HepG2 (cell line): ENCODE results near the gene LYRM4. TPM values are rescaled to one million over a fixed set of nuclear protein-coding genes. Genes with fewer than 3 reads are reported as not detected.

Source experiments
- HNRNPUL1 ChIP-seq: fragments of 200-400 bp; formaldehyde crosslinking; IDR thresholded peaks from 2 replicates; pipeline ENCODE4 v1.6.1; 2017; ENCODE audit warnings: low read depth, mild to moderate bottlenecking, low read length, moderate library complexity
- KLF6 ChIP-seq: IDR thresholded peaks from 2 replicates; pipeline ENCODE4 v1.8.0; 2016; ENCODE audit warnings: missing biosample characterization, missing genetic modification reagents
- MAFF ChIP-seq: IDR thresholded peaks from 2 replicates; pipeline ENCODE4 v1.6.1; 2011; ENCODE audit warnings: low read depth, low read length, improper control_type of control experiment
- MED13 ChIP-seq: sonication (generic); formaldehyde crosslinking; IDR thresholded peaks from 2 replicates; pipeline ENCODE4 v1.5.0; 2020; ENCODE audit warnings: missing genetic modification reagents
- NR1H2 ChIP-seq: sonication (generic); formaldehyde crosslinking; IDR thresholded peaks from 2 replicates; pipeline ENCODE4 v1.8.1; 2022; ENCODE audit warnings: low read depth, missing genetic modification reagents, borderline replicate concordance
- RBM39 ChIP-seq: fragments of 200-400 bp; formaldehyde crosslinking; IDR thresholded peaks from one replicate; pipeline ENCODE4 v1.6.1; 2018; ENCODE audit warnings: antibody characterized with exemption, mild to moderate bottlenecking, low read depth, low read length; ENCODE audit not compliant: poor library complexity, severe bottlenecking
- TARDBP ChIP-seq: sonication (generic); formaldehyde crosslinking; IDR thresholded peaks from 2 replicates; pipeline ENCODE4 v1.8.0; 2022; ENCODE audit warnings: mild to moderate bottlenecking, missing genetic modification reagents
- TCF7 ChIP-seq: sonication (generic); IDR thresholded peaks from 2 replicates; pipeline ENCODE4 v1.6.1; 2016; ENCODE audit warnings: antibody characterized with exemption, low read depth
- TFDP2 ChIP-seq: sonication (generic); formaldehyde crosslinking; IDR thresholded peaks from 2 replicates; pipeline ENCODE4 v1.4.0; 2020; ENCODE audit warnings: missing genetic modification reagents
- TRIM22 ChIP-seq: fragments of 450-650 bp; IDR thresholded peaks from 2 replicates; pipeline ENCODE4 v1.6.1; 2017
- YEATS4 ChIP-seq: sonication (generic); formaldehyde crosslinking; IDR thresholded peaks from 2 replicates; pipeline ENCODE4 v1.4.0; 2020; ENCODE audit warnings: missing genetic modification reagents, borderline replicate concordance
- ZGPAT ChIP-seq: IDR thresholded peaks from 2 replicates; pipeline ENCODE4 v1.6.1; 2016; ENCODE audit warnings: mild to moderate bottlenecking
- ZNF382 ChIP-seq: sonication (generic); formaldehyde crosslinking; IDR thresholded peaks from 2 replicates; pipeline ENCODE4 v1.5.0; 2020; ENCODE audit warnings: missing genetic modification reagents, mild to moderate bottlenecking, borderline replicate concordance
- ZNF383 ChIP-seq: sonication (generic); formaldehyde crosslinking; IDR thresholded peaks from 2 replicates; pipeline ENCODE4 v1.4.0; 2020; ENCODE audit warnings: missing genetic modification reagents, mild to moderate bottlenecking, borderline replicate concordance
- polyA plus RNA-seq, 8 experiments: library from polyadenylated mRNA; depleted of rRNA in 3 of 8; stranded (reverse) in 7 of 8; unstranded in 1 of 8; fragments of >200 nt; fragmentation: Illumina TruSeq in 4 of 8; extraction: Trizol in 4 of 8; gene quantifications; 2 replicates each; pipeline versions ENCODE4 v1.2.1 to v1.2.3, GENCODE V29; 2011 to 2016; ENCODE audit warnings: low read depth in 4 of 8, missing spikeins in 1 of 8, mixed read lengths in 1 of 8; ENCODE audit not compliant: insufficient read depth in 1 of 8
- total RNA-seq, 5 experiments: library from RNA; depleted of rRNA; stranded (reverse); fragments of >200 nt; fragmentation: Illumina TruSeq; extraction: Trizol; gene quantifications; 2 replicates each; pipeline ENCODE4 v1.2.3, GENCODE V29; 2016; ENCODE audit warnings: low read depth in 1 of 5
- TF ChIP-seq, protein P1 (sequence below): sonication (generic); formaldehyde crosslinking; IDR thresholded peaks from one replicate; pipeline ENCODE4 v1.5.1; 2020; ENCODE audit warnings: mild to moderate bottlenecking, missing genetic modification reagents; ENCODE audit errors: not compliant biosample characterization
- TF ChIP-seq, protein P2 (sequence below): sonication (generic); formaldehyde crosslinking; IDR thresholded peaks from 2 replicates; pipeline ENCODE4 v1.8.1; 2023; ENCODE audit warnings: missing genetic modification reagents, inconsistent platforms, borderline replicate concordance

LYRM4 gene
- total and polyA plus RNA-seq, 2 of the 13 experiments (the other 11 are each of a cell fraction or from before 2014, with no cell fraction given) = 64.6 to 67.5 TPM

- no peak for TF ChIP-seq RBM39
- no peak for TF ChIP-seq ZNF383
- no peak for TF ChIP-seq TRIM22
- TF ChIP-seq TFDP2 (CRISPR knock-in tag) = peak; percentile 64
- TF ChIP-seq TARDBP (CRISPR knock-in tag) = peak; percentile 100
- TF ChIP-seq, protein P1, sequence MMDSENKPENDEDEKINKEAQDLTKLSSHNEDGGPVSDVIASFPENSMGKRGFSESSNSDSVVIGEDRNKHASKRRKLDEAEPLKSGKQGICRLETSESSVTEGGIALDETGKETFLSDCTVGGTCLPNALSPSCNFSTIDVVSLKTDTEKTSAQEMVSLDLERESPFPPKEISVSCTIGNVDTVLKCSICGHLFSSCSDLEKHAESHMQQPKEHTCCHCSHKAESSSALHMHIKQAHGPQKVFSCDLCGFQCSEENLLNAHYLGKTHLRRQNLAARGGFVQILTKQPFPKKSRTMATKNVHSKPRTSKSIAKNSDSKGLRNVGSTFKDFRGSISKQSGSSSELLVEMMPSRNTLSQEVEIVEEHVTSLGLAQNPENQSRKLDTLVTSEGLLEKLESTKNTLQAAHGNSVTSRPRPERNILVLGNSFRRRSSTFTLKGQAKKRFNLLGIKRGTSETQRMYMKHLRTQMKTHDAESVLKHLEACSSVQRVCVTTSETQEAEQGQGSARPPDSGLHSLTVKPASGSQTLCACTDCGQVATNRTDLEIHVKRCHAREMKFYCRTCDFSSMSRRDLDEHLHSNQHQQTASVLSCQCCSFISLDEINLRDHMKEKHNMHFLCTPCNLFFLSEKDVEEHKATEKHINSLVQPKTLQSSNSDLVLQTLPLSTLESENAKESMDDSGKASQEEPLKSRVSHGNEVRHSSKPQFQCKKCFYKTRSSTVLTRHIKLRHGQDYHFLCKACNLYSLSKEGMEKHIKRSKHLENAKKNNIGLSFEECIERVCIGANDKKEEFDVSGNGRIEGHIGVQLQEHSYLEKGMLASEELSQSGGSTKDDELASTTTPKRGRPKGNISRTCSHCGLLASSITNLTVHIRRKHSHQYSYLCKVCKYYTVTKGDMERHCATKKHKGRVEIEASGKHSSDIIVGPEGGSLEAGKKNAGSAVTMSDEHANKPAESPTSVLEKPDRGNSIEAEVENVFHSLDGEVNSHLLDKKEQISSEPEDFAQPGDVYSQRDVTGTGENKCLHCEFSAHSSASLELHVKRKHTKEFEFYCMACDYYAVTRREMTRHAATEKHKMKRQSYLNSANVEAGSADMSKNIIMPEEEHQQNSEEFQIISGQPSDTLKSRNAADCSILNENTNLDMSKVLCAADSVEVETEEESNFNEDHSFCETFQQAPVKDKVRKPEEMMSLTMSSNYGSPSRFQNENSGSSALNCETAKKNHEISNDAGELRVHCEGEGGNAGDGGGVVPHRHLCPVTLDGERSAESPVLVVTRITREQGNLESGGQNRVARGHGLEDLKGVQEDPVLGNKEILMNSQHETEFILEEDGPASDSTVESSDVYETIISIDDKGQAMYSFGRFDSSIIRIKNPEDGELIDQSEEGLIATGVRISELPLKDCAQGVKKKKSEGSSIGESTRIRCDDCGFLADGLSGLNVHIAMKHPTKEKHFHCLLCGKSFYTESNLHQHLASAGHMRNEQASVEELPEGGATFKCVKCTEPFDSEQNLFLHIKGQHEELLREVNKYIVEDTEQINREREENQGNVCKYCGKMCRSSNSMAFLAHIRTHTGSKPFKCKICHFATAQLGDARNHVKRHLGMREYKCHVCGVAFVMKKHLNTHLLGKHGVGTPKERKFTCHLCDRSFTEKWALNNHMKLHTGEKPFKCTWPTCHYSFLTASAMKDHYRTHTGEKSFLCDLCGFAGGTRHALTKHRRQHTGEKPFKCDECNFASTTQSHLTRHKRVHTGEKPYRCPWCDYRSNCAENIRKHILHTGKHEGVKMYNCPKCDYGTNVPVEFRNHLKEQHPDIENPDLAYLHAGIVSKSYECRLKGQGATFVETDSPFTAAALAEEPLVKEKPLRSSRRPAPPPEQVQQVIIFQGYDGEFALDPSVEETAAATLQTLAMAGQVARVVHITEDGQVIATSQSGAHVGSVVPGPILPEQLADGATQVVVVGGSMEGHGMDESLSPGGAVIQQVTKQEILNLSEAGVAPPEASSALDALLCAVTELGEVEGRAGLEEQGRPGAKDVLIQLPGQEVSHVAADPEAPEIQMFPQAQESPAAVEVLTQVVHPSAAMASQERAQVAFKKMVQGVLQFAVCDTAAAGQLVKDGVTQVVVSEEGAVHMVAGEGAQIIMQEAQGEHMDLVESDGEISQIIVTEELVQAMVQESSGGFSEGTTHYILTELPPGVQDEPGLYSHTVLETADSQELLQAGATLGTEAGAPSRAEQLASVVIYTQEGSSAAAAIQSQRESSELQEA (CRISPR knock-in tag) = peak; percentile 58
- TF ChIP-seq TCF7 = peak; percentile 93
- TF ChIP-seq ZNF382 (CRISPR knock-in tag) = no peak
- TF ChIP-seq MAFF = no peak
- TF ChIP-seq ZGPAT (CRISPR knock-in tag) = peak; percentile 100
- TF ChIP-seq NR1H2 (CRISPR knock-in tag) = no peak
- TF ChIP-seq KLF6 (CRISPR knock-in tag) = no peak
- TF ChIP-seq, protein P2, sequence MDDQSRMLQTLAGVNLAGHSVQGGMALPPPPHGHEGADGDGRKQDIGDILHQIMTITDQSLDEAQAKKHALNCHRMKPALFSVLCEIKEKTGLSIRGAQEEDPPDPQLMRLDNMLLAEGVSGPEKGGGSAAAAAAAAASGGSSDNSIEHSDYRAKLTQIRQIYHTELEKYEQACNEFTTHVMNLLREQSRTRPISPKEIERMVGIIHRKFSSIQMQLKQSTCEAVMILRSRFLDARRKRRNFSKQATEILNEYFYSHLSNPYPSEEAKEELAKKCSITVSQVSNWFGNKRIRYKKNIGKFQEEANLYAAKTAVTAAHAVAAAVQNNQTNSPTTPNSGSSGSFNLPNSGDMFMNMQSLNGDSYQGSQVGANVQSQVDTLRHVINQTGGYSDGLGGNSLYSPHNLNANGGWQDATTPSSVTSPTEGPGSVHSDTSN (CRISPR knock-in tag) = no peak
- peak; percentile 91; the same call in 1 of the 2 replicates for TF ChIP-seq YEATS4 (CRISPR knock-in tag)
- TF ChIP-seq MED13 (CRISPR knock-in tag) = peak; percentile 69; the same call in 1 of the 2 replicates
- TF ChIP-seq HNRNPUL1 = no peak
These were observed 192.5 kb downstream of the LYRM4 start (continued) for GRCh38 chr6:5068153-5068751.
